HepG2 (cell line): ENCODE results near the gene GLRX5. TPM values are rescaled to one million over a fixed set of nuclear protein-coding genes. Genes with fewer than 3 reads are reported as not detected.

ENCODE experiments used
- CSRNP2 ChIP-seq: sonication (generic); formaldehyde crosslinking; conservative IDR thresholded peaks from 2 replicates; pipeline ENCODE4 v1.8.0; 2022; ENCODE audit warnings: low read depth, missing genetic modification reagents
- FOSL1 ChIP-seq: sonication (generic); formaldehyde crosslinking; IDR thresholded peaks from 2 replicates; pipeline ENCODE4 v1.9.0; 2021; ENCODE audit warnings: missing genetic modification reagents, borderline replicate concordance
- HDAC6 ChIP-seq: fragments of 200-600 bp; sonication (generic); IDR thresholded peaks from 2 replicates; pipeline ENCODE4 v1.7.0; 2017; ENCODE audit warnings: mild to moderate bottlenecking, antibody characterized with exemption, low read length, low read depth
- HNF1B ChIP-seq: sonication (generic); formaldehyde crosslinking; IDR thresholded peaks from 2 replicates; pipeline ENCODE4 v1.5.1; 2020; ENCODE audit warnings: mild to moderate bottlenecking, moderate library complexity, missing genetic modification reagents
- KDM6A ChIP-seq: IDR thresholded peaks from 2 replicates; pipeline ENCODE4 v1.6.1; 2016; ENCODE audit warnings: low read depth
- MAFF ChIP-seq: IDR thresholded peaks from 2 replicates; pipeline ENCODE4 v1.6.1; 2011; ENCODE audit warnings: low read depth, low read length, improper control_type of control experiment
- MED1 ChIP-seq: sonication (generic); formaldehyde crosslinking; IDR thresholded peaks from 2 replicates; pipeline ENCODE4 v1.4.0; 2020; ENCODE audit warnings: missing genetic modification reagents
- RARA ChIP-seq: IDR thresholded peaks from 2 replicates; pipeline ENCODE4 v1.6.1; 2016; ENCODE audit warnings: missing genetic modification reagents, missing compliant biosample characterization
- RFX3 ChIP-seq: IDR thresholded peaks from 2 replicates; pipeline ENCODE4 v1.6.1; 2016; ENCODE audit warnings: missing biosample characterization, missing genetic modification reagents
- SMARCE1 ChIP-seq: fragments of 450-650 bp; IDR thresholded peaks from 2 replicates; pipeline ENCODE4 v1.6.1; 2017; ENCODE audit warnings: borderline replicate concordance
- SNAI1 ChIP-seq: sonication (generic); formaldehyde crosslinking; IDR thresholded peaks from 2 replicates; pipeline ENCODE4 v1.5.0; 2020; ENCODE audit warnings: mild to moderate bottlenecking, missing genetic modification reagents, borderline replicate concordance
- SOX13 ChIP-seq, 3 experiments: fragments of 450-650 bp in 1 of 3; sonication (generic) in 1 of 3; formaldehyde crosslinking in 1 of 3; IDR thresholded peaks in 2 of 3; conservative IDR thresholded peaks in 1 of 3; 2 replicates each; pipeline versions ENCODE4 v1.5.0 to v1.6.1; 2016 to 2020; ENCODE audit warnings: antibody characterized with exemption in 1 of 3, mild to moderate bottlenecking in 1 of 3, missing compliant biosample characterization in 1 of 3, missing genetic modification reagents in 1 of 3, moderate library complexity in 1 of 3
- TFDP1 ChIP-seq: IDR thresholded peaks from 2 replicates; pipeline ENCODE4 v1.6.1; 2016; ENCODE audit warnings: missing compliant biosample characterization, missing genetic modification reagents, borderline replicate concordance
- TGIF2 ChIP-seq: IDR thresholded peaks from 2 replicates; pipeline ENCODE4 v1.6.1; 2016; ENCODE audit warnings: control low read depth, missing compliant biosample characterization
- ZBTB49 ChIP-seq: sonication (generic); formaldehyde crosslinking; IDR thresholded peaks from 2 replicates; pipeline ENCODE4 v1.4.0; 2020; ENCODE audit warnings: missing genetic modification reagents, borderline replicate concordance
- ZFP36L2 ChIP-seq: sonication (generic); formaldehyde crosslinking; IDR thresholded peaks from 2 replicates; pipeline ENCODE4 v1.4.0; 2020; ENCODE audit warnings: missing genetic modification reagents
- ZNF12 ChIP-seq: sonication (generic); formaldehyde crosslinking; IDR thresholded peaks from 2 replicates; pipeline ENCODE4 v1.5.0; 2020; ENCODE audit warnings: missing genetic modification reagents
- ZNF20 ChIP-seq: sonication (generic); formaldehyde crosslinking; IDR thresholded peaks from 2 replicates; pipeline ENCODE4 v1.4.0; 2020; ENCODE audit warnings: mild to moderate bottlenecking, moderate library complexity, missing genetic modification reagents
- ZNF333 ChIP-seq: sonication (generic); formaldehyde crosslinking; IDR thresholded peaks from 2 replicates; pipeline ENCODE4 v1.4.0; 2020; ENCODE audit warnings: mild to moderate bottlenecking, missing genetic modification reagents, borderline replicate concordance
- ZNF337 ChIP-seq: sonication (generic); formaldehyde crosslinking; IDR thresholded peaks from 2 replicates; pipeline ENCODE4 v1.5.1; 2020; ENCODE audit warnings: missing genetic modification reagents, low read depth, mild to moderate bottlenecking, borderline replicate concordance
- ZNF446 ChIP-seq: sonication (generic); formaldehyde crosslinking; IDR thresholded peaks from 2 replicates; pipeline ENCODE4 v1.5.0; 2020; ENCODE audit warnings: mild to moderate bottlenecking, missing genetic modification reagents
- ZNF749 ChIP-seq: sonication (generic); formaldehyde crosslinking; IDR thresholded peaks from 2 replicates; pipeline ENCODE4 v1.8.0; 2022; ENCODE audit warnings: mild to moderate bottlenecking, missing genetic modification reagents, moderate library complexity, borderline replicate concordance
- ZSCAN25 ChIP-seq: sonication (generic); formaldehyde crosslinking; IDR thresholded peaks from 2 replicates; pipeline ENCODE4 v1.8.0; 2022; ENCODE audit warnings: mild to moderate bottlenecking, missing genetic modification reagents
- polyA plus RNA-seq, 8 experiments: library from polyadenylated mRNA; depleted of rRNA in 3 of 8; stranded (reverse) in 7 of 8; unstranded in 1 of 8; fragments of >200 nt; fragmentation: Illumina TruSeq in 4 of 8; extraction: Trizol in 4 of 8; gene quantifications; 2 replicates each; pipeline versions ENCODE4 v1.2.1 to v1.2.3, GENCODE V29; 2011 to 2016; ENCODE audit warnings: low read depth in 4 of 8, missing spikeins in 1 of 8, mixed read lengths in 1 of 8; ENCODE audit not compliant: insufficient read depth in 1 of 8
- total RNA-seq, 5 experiments: library from RNA; depleted of rRNA; stranded (reverse); fragments of >200 nt; fragmentation: Illumina TruSeq; extraction: Trizol; gene quantifications; 2 replicates each; pipeline ENCODE4 v1.2.3, GENCODE V29; 2016; ENCODE audit warnings: low read depth in 1 of 5

Gene GLRX5
- total and polyA plus RNA-seq, 2 of the 13 experiments (the other 11 are each of a cell fraction or from before 2014, with no cell fraction given), result 122 to 146 TPM

- TF ChIP-seq ZBTB49 (CRISPR knock-in tag) (no peak), ZFP36L2 (CRISPR knock-in tag) (no peak), KDM6A (no peak; the same call in 1 of the 2 replicates), ZNF333 (no peak), TGIF2 (CRISPR knock-in tag) (peak; percentile 94; the same call in 1 of the 2 replicates), RARA (CRISPR knock-in tag) (peak; percentile 94), HDAC6 (no peak), TFDP1 (CRISPR knock-in tag) (0 out of 2 replicates have a peak, but pooled peaks have one; percentile 23), CSRNP2 (CRISPR knock-in tag) (no peak), RFX3 (CRISPR knock-in tag) (no peak), MAFF (no peak), SNAI1 (no peak), ZNF20 (CRISPR knock-in tag) (no peak), HNF1B (CRISPR knock-in tag) (no peak), ZNF12 (CRISPR knock-in tag) (no peak; the same call in 1 of the 2 replicates), ZNF337 (no peak), SOX13 (IDR thresholded peaks at IDR 0.05) (no peak), SOX13 (CRISPR knock-in tag; conservative IDR thresholded peaks at IDR 0.05 in 1 of 2, IDR thresholded peaks at IDR 0.05 in 1 of 2) (peak in 1 of 2 experiments; percentile 78; a peak in 1 of 4 replicates), ZSCAN25 (CRISPR knock-in tag) (peak; percentile 48; the same call in 1 of the 2 replicates), ZNF446 (CRISPR knock-in tag) (no peak), SMARCE1 (no peak), FOSL1 (CRISPR knock-in tag) (no peak; the same call in 1 of the 2 replicates), ZNF749 (CRISPR knock-in tag) (no peak), MED1 (CRISPR knock-in tag) (peak; percentile 88)
Measured at GRCh38 chr14:95547626-95548327, 12.9 kb downstream of the GLRX5 start (continued).
